ENCODE data around the gene TRAPPC3. TPM values are rescaled to one million over a fixed set of nuclear protein-coding genes. Genes with fewer than 3 reads are reported as not detected.

TRAPPC3 gene
- total RNA-seq, 1 experiment from 2014 or later = 52.7 TPM

- no peak overlapping the region for H3K56ac ChIP-seq (ENCODE audit: insufficient read length, low read depth, low read length)
- no peaks in the 10 kb centered on the region for H3K79me2 ChIP-seq (ENCODE audit: insufficient read depth, low read length)
- H3K79me1 ChIP-seq (ENCODE audit: insufficient read depth, low read depth, low read length, poor library complexity, severe bottlenecking) = no peaks in the 10 kb centered on the region
- Mint-ChIP-seq H3K9me3 (no peaks in the 10 kb centered on the region), H3K27ac (no peak overlapping the region), H3K27me3 (ENCODE audit: low read depth) (no peaks in the 10 kb centered on the region), H3K4me3 (no peak overlapping the region), H3K4me1 (peaks cover 16 to 19% of the 10 kb centered on the region in 2 experiments), H3K36me3 (ENCODE audit: insufficient read depth in 1 of 3, low read depth in 3 of 3) (peaks cover 0 to 16% (median 8%) of the 10 kb centered on the region in 3 experiments; a peak in 4 of 7 replicates)
- H2BK12ac ChIP-seq (ENCODE audit: insufficient read length, low read depth, low read length) = no peak overlapping the region
- H2BK15ac ChIP-seq (ENCODE audit: low read depth, low read length) = no peak overlapping the region
- H3K27ac ChIP-seq (ENCODE audit: insufficient read length, low read depth, low read length) = no peak overlapping the region
- DNase-seq = no peak
- H3K14ac ChIP-seq (ENCODE audit: insufficient read depth, low read length) = no peak overlapping the region
- H3K27me3 ChIP-seq (ENCODE audit: insufficient read depth, low read length) = no peaks in the 10 kb centered on the region
- no peak overlapping the region for H4K5ac ChIP-seq (ENCODE audit: insufficient read length, low read depth, low read length)
- H4K20me1 ChIP-seq (ENCODE audit: control insufficient read depth, insufficient read depth, insufficient read length) = no peaks in the 10 kb centered on the region
- no peak overlapping the region for H2BK5ac ChIP-seq (ENCODE audit: insufficient read length, low read length)
- H4K8ac ChIP-seq (replicated peaks; ENCODE audit: insufficient read length, low read depth, low read length) = no peak overlapping the region
- H3K23me2 ChIP-seq (ENCODE audit: insufficient read length, low read depth, low read length, poor library complexity, severe bottlenecking) = no peaks in the 10 kb centered on the region
- TF ChIP-seq, protein P1, sequence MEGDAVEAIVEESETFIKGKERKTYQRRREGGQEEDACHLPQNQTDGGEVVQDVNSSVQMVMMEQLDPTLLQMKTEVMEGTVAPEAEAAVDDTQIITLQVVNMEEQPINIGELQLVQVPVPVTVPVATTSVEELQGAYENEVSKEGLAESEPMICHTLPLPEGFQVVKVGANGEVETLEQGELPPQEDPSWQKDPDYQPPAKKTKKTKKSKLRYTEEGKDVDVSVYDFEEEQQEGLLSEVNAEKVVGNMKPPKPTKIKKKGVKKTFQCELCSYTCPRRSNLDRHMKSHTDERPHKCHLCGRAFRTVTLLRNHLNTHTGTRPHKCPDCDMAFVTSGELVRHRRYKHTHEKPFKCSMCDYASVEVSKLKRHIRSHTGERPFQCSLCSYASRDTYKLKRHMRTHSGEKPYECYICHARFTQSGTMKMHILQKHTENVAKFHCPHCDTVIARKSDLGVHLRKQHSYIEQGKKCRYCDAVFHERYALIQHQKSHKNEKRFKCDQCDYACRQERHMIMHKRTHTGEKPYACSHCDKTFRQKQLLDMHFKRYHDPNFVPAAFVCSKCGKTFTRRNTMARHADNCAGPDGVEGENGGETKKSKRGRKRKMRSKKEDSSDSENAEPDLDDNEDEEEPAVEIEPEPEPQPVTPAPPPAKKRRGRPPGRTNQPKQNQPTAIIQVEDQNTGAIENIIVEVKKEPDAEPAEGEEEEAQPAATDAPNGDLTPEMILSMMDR (conservative IDR thresholded peaks at IDR 0.05) = no peak
- H2AFZ ChIP-seq (ENCODE audit: low read length) = no peak overlapping the region
- no peak overlapping the region for H3K4me2 ChIP-seq (ENCODE audit: insufficient read depth, insufficient read length, low read length)
- no peaks in the 10 kb centered on the region for H3K9me3 ChIP-seq (ENCODE audit: control insufficient read depth, low read depth, low read length)
- no peak overlapping the region for H4K91ac ChIP-seq (ENCODE audit: insufficient read length, low read depth, low read length)
- no peak overlapping the region; the same call in 1 of the 2 replicates for H3K4ac ChIP-seq (ENCODE audit: low read depth, low read length)
- no peak overlapping the region for H3T11ph ChIP-seq (ENCODE audit: low read length)
- H3K18ac ChIP-seq (ENCODE audit: insufficient read length, low read depth, low read length) = no peak overlapping the region
- no CpG with 5 or more reads among the region's 13 CpGs for WGBS (ENCODE audit: extremely low coverage, insufficient read length, low lambda C conversion rate)
- H2BK120ac ChIP-seq (ENCODE audit: low read depth, low read length, poor library complexity, severe bottlenecking) = no peak overlapping the region
- H3K4me1 ChIP-seq (ENCODE audit: insufficient read depth, low read length) = no peaks in the 10 kb centered on the region
- no peak overlapping the region for H2AK5ac ChIP-seq (ENCODE audit: insufficient read length, low read length)
- H3K9ac ChIP-seq (ENCODE audit: extremely low read depth, insufficient read length, low read length) = no peak overlapping the region
- no peak overlapping the region for H3K23ac ChIP-seq (ENCODE audit: insufficient read length, low read depth, low read length)
- H2BK20ac ChIP-seq (ENCODE audit: low read depth, low read length, poor library complexity, severe bottlenecking) = no peak overlapping the region
Observed at GRCh38 chr1:36098650-36099365, 50.5 kb downstream of the TRAPPC3 start.
